OCI-LY7 (cell line): Measurements from ENCODE around the gene ZMYND8. TPM values are rescaled to one million over a fixed set of nuclear protein-coding genes. Genes with fewer than 3 reads are reported as not detected.

ENCODE experiments used
- BruUV-seq: library from RNA; stranded (reverse); fragments of 400-500 nt; replicated peaks from 2 replicates; lab custom pipeline; 2021; lab: Mats Ljungman, UMichigan
- CTCF ChIA-PET: fragments of 300-600 bp; sonication (Branson Sonifier 250); formaldehyde crosslinking; loops from one replicate; lab custom pipeline; 2022; ENCODE audit warnings: antibody characterized with exemption; ENCODE audit not compliant: unreplicated experiment; lab: Charles Lee
- POLR2A ChIA-PET: fragments of 300-600 bp; sonication (Branson Sonifier 250); formaldehyde crosslinking; loops from one replicate; lab custom pipeline; 2022; ENCODE audit warnings: antibody characterized with exemption; lab: Charles Lee
- DNase-seq: peaks from one replicate; pipeline ENCODE4 v3.0.0-alpha.2; 2015; ENCODE audit warnings: low spot score
- H2AFZ ChIP-seq: fragments of 200-600 bp; sonication (generic), shearing (Covaris generic); 2 replicates; pipeline ENCODE4 v1.6.1; 2014; ENCODE audit warnings: mild to moderate bottlenecking, antibody characterized with exemption, low read length, moderate library complexity
- H3K27ac ChIP-seq: fragments of 200-600 bp; sonication (generic); 2 replicates; pipeline ENCODE4 v1.5.1; 2014; ENCODE audit warnings: mixed run types, low read depth, mild to moderate bottlenecking, moderate library complexity, low read length, inconsistent platforms; ENCODE audit not compliant: poor library complexity, severe bottlenecking
- H3K36me3 ChIP-seq: fragments of 200-600 bp; sonication (generic); 2 replicates; pipeline ENCODE4 v1.6.1; 2014; ENCODE audit warnings: mild to moderate bottlenecking, antibody characterized with exemption, low read length, moderate library complexity, mixed read lengths; ENCODE audit not compliant: insufficient read depth
- H3K4me1 ChIP-seq: fragments of 200-600 bp; sonication (generic); 2 replicates; pipeline ENCODE4 v1.5.1; 2014; ENCODE audit warnings: mild to moderate bottlenecking, low read length; ENCODE audit not compliant: insufficient read depth, poor library complexity, severe bottlenecking
- H3K4me2 ChIP-seq: fragments of 200-600 bp; sonication (generic); 2 replicates; pipeline ENCODE4 v1.6.1; 2014; ENCODE audit warnings: mild to moderate bottlenecking, low read length
- H3K4me3 ChIP-seq: fragments of 200-600 bp; sonication (generic); 2 replicates; pipeline ENCODE4 v1.5.1; 2014; ENCODE audit warnings: mild to moderate bottlenecking, low read depth, low read length; ENCODE audit not compliant: poor library complexity, severe bottlenecking
- H3K79me2 ChIP-seq: fragments of 200-600 bp; sonication (generic); 2 replicates; pipeline ENCODE4 v1.6.1; 2016; ENCODE audit warnings: low read depth, mild to moderate bottlenecking, low read length, moderate library complexity, mixed read lengths; ENCODE audit not compliant: insufficient read depth
- H3K9me2 ChIP-seq: fragments of 200-600 bp; sonication (generic); 2 replicates; pipeline ENCODE4 v1.6.1; 2016; ENCODE audit warnings: mild to moderate bottlenecking, low read length, mixed read lengths; ENCODE audit not compliant: insufficient read depth
- H3K9me3 ChIP-seq: fragments of 200-600 bp; sonication (generic); 2 replicates; pipeline ENCODE4 v1.6.1; 2014; ENCODE audit warnings: mild to moderate bottlenecking, mixed run types, low read length, mixed read lengths
- H4K20me1 ChIP-seq: fragments of 200-600 bp; sonication (generic); 2 replicates; pipeline ENCODE4 v1.6.1; 2014; ENCODE audit warnings: mild to moderate bottlenecking, antibody characterized with exemption, low read length, moderate library complexity, mixed read lengths; ENCODE audit not compliant: insufficient read depth
- CTCF ChIP-seq: fragments of 200-600 bp; sonication (generic); conservative IDR thresholded peaks from 2 replicates; pipeline ENCODE4 v1.5.1; 2014; ENCODE audit warnings: mild to moderate bottlenecking, antibody characterized with exemption, low read length, moderate library complexity, mixed read lengths
- EZH2phosphoT487 ChIP-seq: fragments of 200-600 bp; sonication (generic); IDR thresholded peaks from 2 replicates; pipeline ENCODE4 v1.6.1; 2018; ENCODE audit warnings: low read depth, borderline replicate concordance, mild to moderate bottlenecking, mixed run types, antibody characterized with exemption, low read length, moderate library complexity, mixed read lengths
- intact Hi-C: fragments of 100-400 bp; cut with micrococcal nuclease; formaldehyde crosslinking; loops from one replicate; pipeline ENCODE4 v1.10.0; 2022; ENCODE audit not compliant: unreplicated experiment
- total RNA-seq, 2 experiments: library from RNA; depleted of rRNA in 1 of 2; stranded (reverse); fragments of >200 nt in 1 of 2; shearing (Covaris generic) in 1 of 2; gene quantifications; 2 replicates each; pipeline ENCODE4 v1.2.3, GENCODE V29; 2014 to 2022

The ZMYND8 gene
- total RNA-seq, 2 experiments from 2014 or later = 30.4 to 69.1 TPM

- TF ChIP-seq EZH2phosphoT487 (no peak), CTCF (no peak)
- Histone ChIP-seq H3K36me3 (peaks cover 6% of the 10 kb centered on the region), H3K27ac (no peak overlapping the region), H3K79me2 (no peaks in the 10 kb centered on the region), H3K4me1 (no peaks in the 10 kb centered on the region), H3K9me2 (no peaks in the 10 kb centered on the region), H3K4me3 (no peak overlapping the region), H4K20me1 (no peaks in the 10 kb centered on the region), H2AFZ (no peak overlapping the region), H3K4me2 (no peak overlapping the region), H3K9me3 (no peaks in the 10 kb centered on the region)
- intact Hi-C loops = no loop called here
- no peak for DNase-seq
- ChIA-PET CTCF (interaction anchor here (1.2 kb wide), 1 partner anchor 182 kb away, joined by 4 read pairs; no protein-coding TSS in a partner anchor), POLR2A (no interaction called here)
- BruUV-seq = no TSS peak
Observed at GRCh38 chr20:47202733-47203667, 153.5 kb downstream of the ZMYND8 start.

- no peak overlapping the region for H3K4me2 ChIP-seq
- no peaks in the 10 kb centered on the region for H4K20me1 ChIP-seq
- BruUV-seq = no TSS peak
- no peak overlapping the region for H3K4me3 ChIP-seq
- intact Hi-C loops = no loop called here
- ChIA-PET POLR2A (interaction anchor here (1.2 kb wide), 1 partner anchor 89 kb away, joined by 3 read pairs; no protein-coding TSS in a partner anchor), CTCF (no interaction called here)
- peaks cover 4% of the 10 kb centered on the region for H3K4me1 ChIP-seq
- no peak overlapping the region for H3K27ac ChIP-seq
- TF ChIP-seq CTCF (no peak), EZH2phosphoT487 (no peak)
- H3K9me2 ChIP-seq = no peaks in the 10 kb centered on the region
- H3K36me3 ChIP-seq = no peaks in the 10 kb centered on the region
- DNase-seq = no peak
- no peak overlapping the region for H2AFZ ChIP-seq
- no peaks in the 10 kb centered on the region for H3K9me3 ChIP-seq
- H3K79me2 ChIP-seq = no peaks in the 10 kb centered on the region
Observed at GRCh38 chr20:47201074-47201730, 155.3 kb downstream of the ZMYND8 start.
